NCI-H128 (cell line): ENCODE results near the gene CD8B.

Experiments used
- DNase-seq: peaks from one replicate; lab custom pipeline; 2025; ENCODE audit not compliant: unreplicated experiment; lab: John Stamatoyannopoulos, UW

Gene CD8B

DNA sequence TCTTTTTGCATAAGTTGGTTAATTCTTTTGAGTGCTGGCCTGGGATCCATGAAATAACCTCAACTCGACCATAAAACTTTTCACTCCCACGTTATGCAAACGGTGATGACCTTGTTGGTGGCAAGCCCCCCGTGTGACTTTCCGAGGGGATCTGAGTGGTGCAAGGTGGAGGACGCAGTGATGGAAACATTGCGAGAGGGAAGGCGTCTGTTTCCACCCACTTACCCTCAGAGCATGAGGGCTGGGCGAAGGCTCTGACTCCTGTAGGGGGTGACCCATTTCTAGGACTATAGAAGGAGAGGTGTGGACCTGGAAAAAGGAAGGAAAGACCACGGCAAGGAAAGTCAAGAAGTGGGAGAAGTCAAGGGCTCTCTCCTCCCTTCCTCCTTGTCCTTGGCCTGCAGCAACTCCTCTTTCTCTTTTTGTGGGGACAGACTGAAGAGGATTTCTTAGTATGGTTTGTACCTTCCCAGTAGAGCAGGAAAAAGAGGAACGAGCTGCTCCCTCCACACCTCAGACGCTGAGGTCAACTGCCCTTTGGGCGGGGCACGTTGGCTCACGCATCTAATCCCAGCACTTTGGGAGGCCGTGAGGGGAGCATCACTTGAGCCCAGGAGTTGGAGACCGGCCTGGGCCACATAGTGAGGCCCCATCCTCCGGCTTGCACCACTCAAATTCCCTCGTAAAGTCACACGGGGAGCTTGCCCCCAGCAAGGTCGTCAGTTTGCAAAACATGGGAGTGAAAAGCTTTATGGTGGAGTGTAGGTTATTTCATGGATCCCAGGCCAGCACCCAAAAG, 55.4 kb downstream of the CD8B start:
- DNase-seq, result no peak

DNA sequence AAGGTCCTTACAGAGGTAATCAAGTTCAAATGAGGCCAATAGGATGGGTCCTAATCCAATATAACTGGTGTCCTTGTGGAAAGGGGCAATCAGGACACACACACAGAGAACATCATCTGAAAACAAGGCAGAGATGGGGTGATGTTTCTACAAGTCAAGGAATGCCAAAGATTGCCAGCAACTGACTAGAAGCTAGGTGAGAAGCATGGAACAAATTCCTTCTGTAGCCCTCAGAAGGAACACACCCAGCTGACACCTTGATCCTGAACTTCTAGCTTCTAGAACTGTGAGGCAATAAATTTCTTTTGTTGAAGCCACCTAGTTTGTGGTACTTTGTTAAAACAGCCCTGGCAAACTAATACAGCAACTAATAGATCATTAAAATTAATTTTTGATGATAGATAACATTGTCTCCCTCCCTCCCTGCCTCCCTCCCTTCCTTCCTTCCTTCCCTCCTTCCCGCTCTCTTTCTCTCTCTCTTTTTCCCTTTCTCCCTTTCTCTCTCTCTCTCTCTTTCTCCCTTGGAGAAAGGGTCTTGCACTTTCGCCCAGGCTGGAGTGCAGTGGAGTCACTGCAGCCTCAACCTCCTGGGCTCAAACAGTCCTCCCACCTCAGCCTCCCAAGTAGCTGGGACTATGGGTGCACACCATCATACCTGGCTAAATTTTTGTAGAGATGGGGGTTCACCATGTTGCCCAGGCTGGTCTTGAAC, 60.7 kb downstream of the CD8B start:
- no peak for DNase-seq

DNA sequence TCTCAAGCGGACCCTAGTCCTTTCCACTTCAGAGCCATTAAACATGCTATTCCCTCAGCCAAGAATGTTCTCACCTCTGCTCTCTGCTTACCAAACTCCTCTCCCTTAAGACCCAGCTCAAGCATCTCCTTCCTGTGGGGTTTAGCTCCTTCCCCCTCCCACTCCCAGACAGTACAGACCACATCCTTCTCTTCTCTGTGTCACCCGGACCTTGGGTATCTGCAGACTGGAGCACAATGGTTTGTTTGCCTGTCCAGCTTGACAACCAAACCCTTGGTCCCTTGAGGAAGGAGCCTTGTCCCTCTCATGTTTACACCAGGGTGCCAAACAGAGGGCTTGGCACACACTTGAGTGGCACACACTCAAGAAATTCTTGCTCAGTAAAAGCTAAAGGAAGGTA, 66.8 kb downstream of the CD8B start:
- DNase-seq, result no peak

DNA sequence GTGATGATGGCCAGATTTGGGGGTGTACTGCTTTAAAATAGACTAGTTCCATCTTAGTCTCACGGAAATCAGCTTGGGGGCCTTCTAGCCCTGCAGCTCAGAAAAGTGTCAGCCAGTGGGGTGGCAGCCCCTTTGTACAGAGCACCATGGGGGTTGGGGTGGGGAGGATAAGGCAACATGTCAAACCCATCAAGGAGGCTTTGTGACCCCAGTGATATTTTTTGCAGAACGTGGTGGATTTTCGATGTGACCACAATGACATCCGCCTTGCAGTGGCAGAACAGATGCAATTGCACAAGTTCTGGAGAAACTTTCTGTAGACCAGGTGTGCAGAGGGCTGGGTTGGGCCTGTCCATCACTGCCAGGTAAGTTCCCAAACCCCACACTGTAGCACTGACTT, 67.9 kb downstream of the CD8B start:
- no peak for DNase-seq

DNA sequence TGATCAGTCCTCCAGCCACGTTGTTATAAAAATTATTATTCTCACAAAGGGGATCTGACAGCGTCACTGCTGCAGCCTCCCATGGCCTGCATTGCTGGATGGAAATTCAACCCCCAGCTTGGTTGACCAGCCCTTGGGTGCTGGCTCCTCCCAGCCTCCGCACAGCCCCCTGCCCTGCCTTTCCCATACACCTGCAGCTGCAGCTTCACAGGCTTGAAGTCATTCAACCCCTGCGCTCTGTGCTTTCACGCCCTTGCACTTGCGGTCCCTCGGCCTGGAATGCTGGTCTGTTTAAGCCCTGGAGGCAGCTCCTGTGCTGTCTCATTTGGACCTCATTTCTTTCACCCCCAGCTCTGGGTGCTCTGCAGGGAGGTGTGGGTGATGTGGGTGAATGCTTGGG, 70.1 kb downstream of the CD8B start:
- DNase-seq, result no peak

DNA sequence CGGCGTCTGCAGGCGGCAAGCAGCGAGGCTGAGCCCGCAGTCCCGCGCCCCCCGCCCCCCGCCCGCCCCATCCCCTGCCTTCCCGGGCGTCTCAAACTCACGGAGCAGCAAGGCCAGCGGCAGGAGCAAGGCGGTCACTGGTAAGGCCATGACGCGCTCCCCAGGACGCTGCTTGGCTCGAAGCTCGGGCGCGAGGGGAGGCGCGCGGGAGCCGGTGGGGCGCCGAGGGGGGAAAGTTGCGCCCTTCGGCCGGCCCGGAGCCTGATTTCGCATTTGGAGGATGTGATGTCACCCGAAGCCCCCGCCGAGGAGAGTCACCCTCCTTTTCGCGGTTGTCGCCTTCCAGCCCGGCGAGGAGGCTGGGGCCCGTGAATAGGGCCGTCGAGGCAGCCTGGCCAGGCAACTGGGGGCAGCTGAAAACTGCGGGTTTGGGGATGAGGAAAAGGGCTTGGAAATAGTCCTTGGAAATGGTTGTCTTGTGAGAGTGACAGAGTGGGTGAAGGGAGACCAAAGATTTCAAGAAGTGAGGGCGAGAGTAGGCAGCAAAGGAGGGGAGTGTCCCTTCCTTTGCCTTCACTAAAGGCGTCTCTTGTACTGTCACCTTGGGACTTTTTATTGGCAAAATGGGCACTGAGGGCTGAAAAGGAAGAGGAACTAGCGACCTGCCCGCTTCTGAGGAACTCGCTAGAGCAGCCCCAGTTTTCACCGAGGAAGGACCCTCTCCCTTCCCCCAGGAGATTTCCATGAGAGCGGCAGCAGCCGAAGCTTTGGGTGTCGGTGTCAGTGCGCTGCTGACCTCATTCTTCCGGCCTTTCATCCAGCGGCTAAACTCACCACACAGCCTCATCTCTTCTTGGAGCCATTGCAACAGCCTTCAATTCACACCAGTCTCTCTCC, 70.8 kb downstream of the CD8B start, which contains the start of gene CD8A:
CD8A (minus strand) TSS at position 238 of the 897 bp plus-strand sequence; CDS start at position 150, 88 bp downstream.
- DNase-seq, result no peak

DNA sequence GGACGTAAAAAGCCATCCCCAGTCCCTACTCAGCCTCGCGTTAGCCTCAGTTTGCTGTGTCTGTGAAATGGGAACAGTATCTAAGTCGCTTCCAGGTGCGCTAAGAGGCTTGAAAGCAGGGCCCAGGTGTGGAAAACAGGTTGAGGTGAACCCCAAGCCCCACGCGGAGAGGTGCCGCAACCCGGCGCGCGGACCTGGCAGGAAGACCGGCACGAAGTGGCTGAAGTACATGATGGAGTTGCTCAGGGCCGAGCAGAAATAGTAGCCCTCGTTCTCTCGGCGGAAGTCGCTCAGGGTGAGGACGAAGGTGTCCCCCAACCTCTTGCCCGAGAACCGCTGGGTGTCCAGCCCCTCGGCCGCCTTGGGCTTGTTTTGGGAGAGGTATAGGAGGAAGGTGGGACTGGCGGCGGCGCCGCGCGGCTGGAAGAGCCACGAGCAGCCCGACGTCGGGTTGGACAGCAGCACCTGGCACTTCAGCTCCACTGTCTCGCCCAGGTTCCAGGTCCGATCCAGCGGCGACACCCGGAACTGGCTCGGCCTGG, 71.5 kb downstream of the CD8B start:
- no peak for DNase-seq

DNA sequence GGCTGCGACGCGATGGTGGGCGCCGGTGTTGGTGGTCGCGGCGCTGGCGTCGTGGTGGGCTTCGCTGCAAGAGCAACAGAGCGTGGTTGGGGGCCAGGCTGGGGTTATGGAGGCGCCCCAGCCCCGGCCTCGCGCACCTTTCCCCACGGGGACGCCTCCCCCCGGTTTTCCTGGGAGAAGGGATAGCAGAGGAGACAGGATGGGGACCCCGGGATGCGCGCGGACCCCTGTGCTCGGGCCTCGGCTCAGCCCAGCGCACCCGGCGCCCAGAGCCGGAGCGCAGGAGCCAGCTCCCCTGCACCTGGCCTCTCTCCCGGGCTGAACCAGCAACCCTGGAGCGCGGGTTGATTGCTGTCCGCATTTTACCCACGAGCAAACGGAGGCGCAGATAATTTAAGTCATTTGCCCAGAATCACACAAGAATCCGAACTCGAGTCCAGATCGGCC, 72.0 kb downstream of the CD8B start:
- no peak for DNase-seq

DNA sequence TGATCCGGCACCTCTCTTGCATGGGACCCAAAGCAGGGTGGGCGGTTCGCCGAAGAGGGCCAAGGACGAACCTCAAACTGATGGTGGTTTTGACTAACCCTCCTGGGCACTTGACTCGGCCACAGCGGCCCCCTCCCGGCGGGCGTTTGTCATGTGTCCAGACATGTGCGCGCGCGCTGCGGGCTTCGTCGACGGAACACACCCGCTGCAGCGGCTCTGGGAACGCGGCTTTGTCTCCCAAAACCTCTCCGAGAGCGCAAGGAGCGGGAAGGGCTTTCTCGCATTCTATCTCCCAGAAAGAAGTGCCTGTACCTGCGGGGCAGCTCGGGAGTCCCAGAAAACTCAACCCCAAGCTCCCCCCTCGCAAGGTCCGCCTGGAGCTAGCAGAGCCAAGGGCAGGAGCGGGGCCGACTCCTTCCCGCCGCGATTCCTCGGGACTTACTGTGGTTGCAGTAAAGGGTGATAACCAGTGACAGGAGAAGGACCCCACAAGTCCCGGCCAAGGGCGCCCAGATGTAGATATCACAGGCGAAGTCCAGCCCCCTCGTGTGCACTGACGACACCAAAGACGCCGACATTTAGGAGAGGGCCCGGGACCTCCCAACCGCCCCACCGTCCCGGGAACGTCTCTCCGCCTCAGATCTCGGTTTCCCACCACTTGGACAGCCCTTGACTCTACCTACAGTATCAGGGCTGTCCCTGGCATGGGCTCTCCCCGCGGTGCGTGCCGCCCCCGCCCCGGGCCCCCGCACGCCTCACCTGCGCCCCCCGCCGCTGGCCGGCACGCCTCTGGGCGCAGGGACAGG, 72.6 kb downstream of the CD8B start:
- no peak for DNase-seq

DNA sequence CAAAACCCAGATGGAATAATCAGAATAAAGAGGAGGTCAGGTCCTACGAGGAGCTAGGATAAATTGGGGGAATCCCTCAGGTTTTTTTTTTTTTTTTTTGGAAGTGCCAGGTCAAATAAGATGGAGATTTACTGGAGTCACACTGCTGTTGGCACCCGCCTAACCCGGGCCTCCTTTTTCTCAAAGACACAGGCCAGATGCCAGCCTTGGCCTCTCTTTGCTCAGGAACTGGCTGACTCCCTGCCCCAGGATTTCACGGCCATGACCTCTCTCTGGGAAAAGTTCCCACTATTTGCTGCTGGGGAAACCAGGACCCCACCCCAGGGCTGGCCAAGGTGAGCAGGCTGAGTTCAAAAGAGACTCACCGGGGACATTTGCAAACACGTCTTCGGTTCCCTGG, 73.5 kb downstream of the CD8B start:
- DNase-seq, result no peak

DNA sequence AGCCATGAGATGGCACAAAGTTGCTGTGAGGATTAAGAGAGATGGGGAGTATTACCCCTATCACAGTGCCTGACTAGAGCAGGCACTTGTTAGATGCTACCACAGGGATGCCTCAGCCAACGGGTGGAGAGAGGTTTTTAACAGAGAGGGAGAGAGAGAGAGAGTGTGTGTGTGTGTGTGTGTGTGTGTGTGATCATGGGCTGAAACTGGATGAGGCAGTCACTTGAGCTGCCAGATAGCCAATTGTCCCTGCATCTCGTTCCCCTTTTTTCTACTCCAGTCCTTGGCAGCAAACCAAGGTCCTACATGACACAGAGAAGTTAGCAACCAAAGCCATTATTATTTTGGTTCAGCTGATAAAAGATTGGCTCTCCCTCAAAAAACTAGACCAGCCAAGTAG, 74.0 kb downstream of the CD8B start:
- no peak for DNase-seq

DNA sequence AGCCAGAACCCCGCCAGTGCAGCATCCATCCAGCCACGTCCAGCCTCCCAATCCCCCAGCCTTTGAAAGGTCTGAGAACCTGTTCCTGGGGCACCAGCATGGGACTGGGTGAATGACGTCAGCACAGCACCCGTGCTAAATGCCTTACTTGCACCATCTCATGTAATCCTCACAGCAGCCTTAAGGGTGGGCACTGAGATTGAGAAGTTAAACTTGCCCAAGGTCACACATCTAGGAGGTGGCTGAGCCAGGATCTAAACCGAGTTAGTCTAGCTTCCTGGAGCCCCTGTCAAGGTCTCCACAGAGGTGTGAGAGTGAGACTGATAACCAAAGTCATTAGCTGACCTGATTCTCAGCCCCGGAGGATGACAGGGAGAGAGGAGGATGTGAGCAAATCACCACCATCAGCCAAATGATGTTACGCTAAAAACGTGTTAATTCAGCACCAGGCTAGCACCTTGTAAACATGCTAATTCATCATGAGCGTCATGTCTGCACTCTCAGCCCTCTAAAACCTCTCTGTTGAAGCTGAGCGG, 75.6 kb downstream of the CD8B start:
- DNase-seq, result no peak

DNA sequence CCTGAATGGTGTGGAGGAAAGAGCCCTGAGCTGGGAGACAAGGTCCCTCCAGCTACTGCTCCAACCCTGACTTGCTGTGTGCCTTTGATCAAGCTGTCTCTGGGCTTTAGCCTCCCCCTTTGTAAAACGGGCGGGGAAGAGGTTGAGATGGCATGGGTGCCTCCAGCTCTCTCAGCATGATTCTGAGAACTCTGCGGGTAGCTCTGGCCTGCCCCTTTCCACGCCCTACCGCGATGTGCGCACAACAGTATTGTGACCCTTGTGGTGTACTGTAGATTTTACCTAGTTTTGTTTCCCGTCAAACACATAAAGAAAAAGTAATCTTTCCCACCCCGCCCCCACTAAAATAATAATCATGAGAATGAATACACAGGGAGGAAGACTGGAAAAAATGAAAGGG, 76.2 kb downstream of the CD8B start:
- no peak for DNase-seq

DNA sequence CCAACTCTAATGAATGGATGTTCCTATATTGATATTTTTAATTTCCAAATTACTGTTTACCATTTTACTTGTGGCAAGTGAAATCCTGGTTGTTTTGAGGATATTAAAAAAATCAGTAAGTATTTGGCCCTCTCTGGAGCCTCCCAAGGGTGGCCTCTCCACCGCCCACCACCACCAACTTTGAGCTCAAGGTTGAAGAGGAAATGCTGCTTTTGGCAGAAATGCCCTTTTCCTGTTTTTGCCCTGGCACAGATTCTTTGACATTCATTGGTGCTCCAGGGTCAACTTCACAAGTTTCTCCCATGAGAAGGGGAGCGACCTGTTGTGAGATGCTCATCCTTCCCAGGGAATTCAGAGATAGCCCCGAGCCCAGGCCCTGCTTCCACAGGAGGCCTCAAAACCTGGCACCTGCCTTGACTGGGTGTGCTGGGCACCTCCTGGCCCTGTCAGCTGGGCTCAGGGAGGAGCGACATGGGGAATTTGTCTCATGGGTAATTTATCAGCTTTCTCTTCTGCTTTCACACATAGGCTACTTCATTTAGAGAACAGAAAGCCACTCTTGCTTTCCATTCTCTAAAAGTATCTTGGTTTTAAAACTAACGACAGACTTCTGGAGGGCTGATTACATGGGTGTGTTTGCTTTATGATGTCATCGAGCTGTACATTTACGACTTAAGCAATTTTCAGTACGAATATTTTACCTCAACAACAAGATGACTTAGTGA, 77.9 kb downstream of the CD8B start:
- DNase-seq, result no peak

DNA sequence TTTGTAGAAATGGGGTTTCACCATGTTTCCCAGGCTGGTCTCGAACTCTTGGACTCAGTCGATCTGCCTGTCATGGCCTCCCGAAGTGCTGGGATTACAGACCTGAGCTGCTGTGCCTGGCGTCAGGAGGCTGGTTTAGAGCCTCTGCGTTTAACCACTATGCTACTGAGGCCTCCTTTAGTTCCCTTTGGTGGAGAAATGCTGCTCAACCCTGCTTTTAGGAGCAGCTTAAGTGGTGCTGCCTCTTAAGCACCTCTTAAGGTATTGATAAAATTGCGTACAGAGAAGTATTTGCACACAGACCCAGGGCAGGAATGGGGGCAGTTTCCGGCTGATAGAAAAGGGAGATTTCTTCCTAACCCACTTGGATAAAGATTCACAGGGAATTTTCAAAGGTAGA, 78.9 kb downstream of the CD8B start:
- DNase-seq, result no peak

DNA sequence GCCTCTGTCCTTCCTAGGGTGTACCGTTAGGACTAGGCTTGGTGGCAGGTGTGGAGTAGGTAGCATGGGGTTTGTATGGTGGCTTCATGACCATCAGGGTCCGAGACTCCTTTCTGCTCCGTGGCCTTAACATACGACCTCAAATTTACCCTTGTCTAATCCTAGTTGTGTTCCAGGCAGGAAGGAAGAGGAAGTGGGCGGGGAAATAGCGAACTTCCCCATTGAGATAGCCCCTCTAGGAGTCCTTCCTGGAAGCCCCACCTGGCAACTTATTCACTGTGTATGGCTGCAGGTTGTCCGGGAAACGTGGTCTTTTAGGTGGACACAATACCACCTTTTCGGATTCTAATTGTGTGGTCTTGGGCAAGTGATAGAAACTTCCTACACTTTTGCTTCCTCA, 80.3 kb downstream of the CD8B start:
- DNase-seq, result no peak

DNA sequence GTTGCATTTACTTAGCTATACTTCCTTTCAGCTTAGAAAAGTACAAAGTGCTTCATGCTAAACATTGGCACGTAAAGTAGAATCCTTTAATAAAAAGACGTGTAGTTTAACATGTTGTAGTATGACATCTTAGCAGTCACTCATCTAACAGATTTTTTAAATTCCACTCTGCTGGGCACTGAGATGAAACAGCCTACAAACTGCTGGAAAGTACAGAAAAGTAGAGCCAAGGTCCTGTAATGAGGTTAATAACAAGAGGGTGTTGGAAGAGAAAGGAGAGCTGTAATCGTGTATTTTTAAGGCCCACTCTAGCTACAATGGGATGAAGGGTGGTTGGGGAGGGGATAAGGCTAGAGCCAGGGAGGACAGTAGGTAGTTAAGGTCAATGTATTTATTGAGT, 81.7 kb downstream of the CD8B start:
- no peak for DNase-seq

DNA sequence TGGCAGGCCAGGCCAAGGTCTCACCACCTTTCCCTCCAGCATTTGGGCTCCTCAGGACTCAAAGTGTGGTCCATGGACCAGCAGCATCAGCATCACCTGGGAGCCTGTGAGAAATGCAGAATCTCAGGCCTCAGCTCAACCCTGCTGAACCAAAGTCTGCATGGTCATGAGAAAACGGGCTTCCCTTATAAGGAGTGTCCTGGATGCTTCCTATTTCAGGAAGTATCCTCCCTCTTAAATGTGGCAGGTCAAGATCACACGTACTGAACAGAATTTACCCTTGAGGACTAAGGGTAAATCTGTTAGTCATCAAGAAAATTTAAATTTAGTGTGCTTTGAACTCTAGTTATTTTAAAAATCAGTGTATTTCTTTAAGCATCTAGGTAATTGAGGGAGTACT, 82.7 kb downstream of the CD8B start:
- DNase-seq, result no peak

DNA sequence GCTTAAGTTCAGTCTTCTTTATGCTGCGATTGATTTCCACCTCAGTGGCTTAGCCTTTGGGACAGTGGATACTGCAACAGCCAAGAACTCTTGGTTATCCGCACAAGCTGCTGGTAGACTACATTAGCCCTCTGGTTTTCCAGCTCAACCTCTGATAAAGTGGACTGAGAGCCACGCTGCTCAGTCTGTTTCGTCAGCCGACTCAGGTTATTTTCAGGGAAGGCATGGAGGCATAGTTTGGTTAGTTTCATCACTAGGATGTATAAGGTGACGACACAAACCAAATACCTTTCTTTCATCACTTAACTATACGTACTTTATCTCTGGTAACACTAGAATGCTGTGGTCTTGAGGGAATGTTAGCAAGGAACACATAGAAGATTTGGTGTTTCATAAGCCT, 85.2 kb downstream of the CD8B start:
- no peak for DNase-seq
